Fibroblast of pulmonary artery (primary cell): ENCODE data around the gene NFIA.

Source experiments
- DNase-seq: peaks from one replicate; pipeline ENCODE4 v3.0.0-alpha.2; 2010; ENCODE audit warnings: low read depth
- H3K4me3 ChIP-seq: replicated peaks from 2 replicates; pipeline ENCODE4 v1.5.1; 2011; ENCODE audit warnings: low read depth, mild to moderate bottlenecking, control low read depth, low read length, moderate library complexity
- TF ChIP-seq, protein P1 (sequence below): IDR thresholded peaks from 2 replicates; pipeline ENCODE4 v1.5.1; 2011; ENCODE audit warnings: mild to moderate bottlenecking, control low read depth, low read length, inconsistent platforms; ENCODE audit errors: missing control alignments

Gene NFIA

DNA sequence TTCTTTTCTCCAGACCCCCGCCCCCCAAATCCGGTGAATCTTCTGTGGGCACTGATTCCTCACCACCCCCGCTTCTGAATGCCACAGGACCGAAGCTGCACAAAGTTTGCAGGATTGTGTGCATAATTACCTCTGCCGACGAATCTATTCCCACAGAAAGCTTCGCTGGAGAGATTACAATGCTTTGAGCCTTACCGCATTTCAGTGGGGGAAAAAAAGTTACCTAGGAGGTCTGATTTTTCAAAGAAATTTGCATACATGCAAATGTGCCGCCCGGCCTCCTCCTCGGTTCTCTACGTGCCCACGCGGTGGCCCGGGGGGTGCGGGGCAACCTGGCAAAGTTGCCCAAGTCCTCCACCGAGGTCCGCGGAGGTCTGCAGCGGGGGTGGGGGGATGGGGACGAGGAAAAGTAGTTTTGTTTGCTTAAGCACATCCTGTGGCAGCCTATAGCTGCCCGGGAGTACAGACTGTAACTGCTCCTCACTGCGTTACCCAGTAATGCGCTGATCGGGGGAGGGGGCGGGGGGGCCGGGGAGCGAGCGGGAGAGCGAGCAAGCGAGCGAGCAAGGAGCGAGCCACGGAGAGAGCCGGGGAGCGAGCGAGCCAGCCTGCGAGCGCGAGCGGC is 563 bp upstream of the NFIA start:
- DNase-seq = peak; percentile 75
- TF ChIP-seq, protein P1, sequence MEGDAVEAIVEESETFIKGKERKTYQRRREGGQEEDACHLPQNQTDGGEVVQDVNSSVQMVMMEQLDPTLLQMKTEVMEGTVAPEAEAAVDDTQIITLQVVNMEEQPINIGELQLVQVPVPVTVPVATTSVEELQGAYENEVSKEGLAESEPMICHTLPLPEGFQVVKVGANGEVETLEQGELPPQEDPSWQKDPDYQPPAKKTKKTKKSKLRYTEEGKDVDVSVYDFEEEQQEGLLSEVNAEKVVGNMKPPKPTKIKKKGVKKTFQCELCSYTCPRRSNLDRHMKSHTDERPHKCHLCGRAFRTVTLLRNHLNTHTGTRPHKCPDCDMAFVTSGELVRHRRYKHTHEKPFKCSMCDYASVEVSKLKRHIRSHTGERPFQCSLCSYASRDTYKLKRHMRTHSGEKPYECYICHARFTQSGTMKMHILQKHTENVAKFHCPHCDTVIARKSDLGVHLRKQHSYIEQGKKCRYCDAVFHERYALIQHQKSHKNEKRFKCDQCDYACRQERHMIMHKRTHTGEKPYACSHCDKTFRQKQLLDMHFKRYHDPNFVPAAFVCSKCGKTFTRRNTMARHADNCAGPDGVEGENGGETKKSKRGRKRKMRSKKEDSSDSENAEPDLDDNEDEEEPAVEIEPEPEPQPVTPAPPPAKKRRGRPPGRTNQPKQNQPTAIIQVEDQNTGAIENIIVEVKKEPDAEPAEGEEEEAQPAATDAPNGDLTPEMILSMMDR = no peak
- H3K4me3 ChIP-seq = peak overlapping the region; percentile 78

- TF ChIP-seq, protein P1 = no peak
- DNase-seq = no peak
- H3K4me3 ChIP-seq = peak overlapping the region; percentile 78
Observed at GRCh38 chr1:61083013-61083806, 849 bp downstream of the NFIA start.

- peak; percentile 30 for DNase-seq
- H3K4me3 ChIP-seq = peak overlapping the region; percentile 78
- TF ChIP-seq, protein P1 = no peak
Observed at GRCh38 chr1:61083807-61084440, 1.6 kb downstream of the NFIA start.

DNA sequence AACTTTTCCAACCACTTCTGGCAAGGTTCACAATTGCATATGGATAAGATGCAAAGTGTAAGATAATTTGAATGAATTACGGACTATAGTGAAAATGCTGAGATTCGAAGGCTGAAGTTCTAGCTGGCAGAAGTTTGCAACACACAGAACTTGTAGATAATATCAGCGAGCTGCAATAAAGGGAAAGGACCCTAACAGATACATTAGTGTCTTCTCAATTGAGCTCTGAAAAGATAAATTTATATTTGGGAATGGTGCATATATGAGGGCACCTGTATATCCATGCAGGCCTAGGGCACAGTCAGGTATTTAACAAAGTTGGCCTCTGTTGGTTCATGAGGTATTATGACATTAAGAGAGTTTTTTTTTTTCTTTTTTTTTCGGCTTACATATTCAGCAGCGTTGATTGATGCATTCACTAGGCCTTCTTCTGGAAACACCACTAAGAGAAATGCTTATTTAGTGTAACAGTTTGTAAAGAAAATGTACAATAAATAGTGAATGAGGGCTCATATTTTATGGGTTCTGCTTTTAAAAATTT is 2.2 kb downstream of the NFIA start:
- H3K4me3 ChIP-seq = peak overlapping the region; percentile 78
- DNase-seq = peak; percentile 47
- TF ChIP-seq, protein P1 = no peak

DNA sequence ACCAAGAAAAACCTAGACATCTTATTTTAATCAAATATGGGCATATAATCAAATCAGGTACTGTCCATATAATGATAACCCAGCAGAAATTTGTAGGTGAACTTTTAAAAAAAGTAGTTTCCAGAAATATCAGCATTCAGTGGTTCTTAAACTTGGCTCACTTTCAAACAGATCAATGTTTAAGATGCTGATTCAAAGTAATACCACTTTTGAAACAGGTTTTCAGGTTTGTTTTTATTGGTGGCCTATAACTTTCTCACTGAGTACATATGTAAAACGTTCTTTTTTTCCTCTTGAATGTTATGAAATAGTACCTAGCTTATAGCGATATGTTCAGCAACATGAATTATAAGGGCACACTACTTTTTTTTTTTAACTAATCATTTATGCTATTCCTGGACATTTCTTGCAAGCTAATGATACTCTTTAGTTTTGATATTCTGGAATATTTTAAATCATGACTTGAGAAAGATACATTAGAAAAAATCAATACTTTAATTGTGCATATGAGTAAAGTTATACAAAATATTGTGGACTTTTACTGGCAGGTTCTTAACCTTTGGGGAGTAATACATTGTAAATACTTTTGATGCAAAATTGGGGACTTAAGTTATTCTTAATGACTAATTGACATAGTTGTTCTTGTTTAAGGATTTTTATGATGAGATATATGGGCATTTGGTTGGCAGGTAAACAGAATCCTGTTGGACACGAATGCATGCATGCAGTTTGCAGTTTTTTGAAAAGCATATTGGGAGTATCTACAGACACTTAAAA is 3.0 kb downstream of the NFIA start:
- TF ChIP-seq, protein P1 = no peak
- peak overlapping the region; percentile 78 for H3K4me3 ChIP-seq
- DNase-seq = no peak

DNA sequence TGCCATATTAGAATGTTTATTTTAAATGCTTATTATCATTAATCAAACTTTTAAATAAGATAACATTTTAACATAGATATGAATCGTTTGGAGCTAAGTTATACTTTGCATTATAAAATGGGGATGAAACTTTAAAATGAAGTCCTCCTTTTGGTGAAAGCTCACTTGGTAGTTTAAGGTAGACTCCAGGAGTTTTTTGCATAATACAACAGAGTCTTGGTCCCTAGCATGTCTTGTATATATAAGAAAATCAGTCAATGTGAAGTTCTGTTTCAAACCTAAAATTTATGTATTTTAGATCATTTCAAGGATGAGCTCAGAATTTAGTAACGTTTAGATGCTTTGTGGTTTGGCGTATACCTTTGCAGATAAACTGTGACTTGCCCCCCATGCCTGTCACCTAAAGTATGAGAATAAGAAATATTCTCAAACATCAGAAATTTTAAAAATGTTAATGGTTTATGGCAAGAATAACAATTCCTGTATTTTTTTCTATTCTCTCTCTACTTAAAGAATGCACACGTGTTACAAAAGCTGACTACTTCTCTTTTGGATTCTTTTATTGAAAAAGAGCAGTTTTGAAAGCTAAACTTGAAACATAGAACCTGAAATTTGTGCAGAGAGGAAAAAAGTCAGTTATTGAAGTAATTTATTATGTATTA is 3.8 kb downstream of the NFIA start:
- no peak for DNase-seq
- TF ChIP-seq, protein P1 = no peak
- H3K4me3 ChIP-seq = peak overlapping the region; percentile 23
